ENCODE results near the gene TMEM245.

DNA sequence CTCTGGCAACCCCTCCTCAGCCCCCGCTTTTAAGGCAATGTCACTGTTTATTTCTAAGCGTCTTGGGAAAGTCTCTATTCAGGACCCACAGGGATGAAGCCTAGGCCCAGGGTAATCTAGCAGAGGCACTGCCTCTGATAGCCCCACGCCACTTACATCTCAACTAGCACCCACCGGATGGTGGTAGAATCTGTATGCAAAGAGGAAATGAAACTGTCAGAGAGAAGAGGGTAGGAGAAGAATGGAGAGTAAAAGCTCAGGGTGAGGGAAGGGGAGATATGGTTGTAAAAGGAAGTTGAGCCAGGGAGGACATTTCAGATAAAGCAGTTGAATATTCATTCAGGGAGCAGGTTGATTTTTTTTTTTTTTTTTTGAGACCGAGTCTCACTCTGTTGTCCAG is 44.3 kb upstream of the TMEM245 start:
- TF ChIP-seq GATA2 (IDR thresholded peaks at IDR 0.05; ENCODE audit: low read depth, low read length) (no peak), GATA3 (IDR thresholded peaks at IDR 0.05; ENCODE audit: low read depth, low read length) (no peak)

All from SH-SY5Y (cell line).